ENCODE results near the gene CTNNAL1.

- no peak for TF ChIP-seq CTCF (IDR thresholded peaks at IDR 0.05)
- no peak for TF ChIP-seq POLR2A (IDR thresholded peaks at IDR 0.05)
These were observed 49.2 kb upstream of the CTNNAL1 start for GRCh38 chr9:109062543-109062942.
